ENCODE measurements around the gene CHCHD6. TPM values are rescaled to one million over a fixed set of nuclear protein-coding genes. Genes with fewer than 3 reads are reported as not detected.

The CHCHD6 gene
- total RNA-seq, 1 donor = 10.9 TPM

DNA sequence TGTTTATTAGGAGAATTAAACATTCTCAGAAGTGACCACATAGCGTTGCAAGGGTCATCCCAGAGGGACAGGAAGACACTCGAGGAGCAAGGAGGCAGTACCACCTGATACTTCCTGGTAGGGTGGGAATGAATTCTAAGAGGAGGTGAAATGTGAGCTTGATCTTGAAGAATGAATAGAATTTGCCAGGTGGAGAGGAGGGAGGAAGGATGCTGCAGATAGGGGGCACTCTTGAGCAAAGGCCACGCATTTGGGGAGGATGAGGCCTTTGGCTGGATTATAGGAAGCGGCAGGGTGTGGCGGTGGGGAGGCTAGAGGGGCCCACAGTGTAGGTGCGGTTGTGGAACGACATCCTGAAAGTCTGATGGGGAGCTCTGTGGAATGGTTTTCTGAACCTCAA is 33.5 kb downstream of the CHCHD6 start:
- H3K4me2 ChIP-seq (ENCODE audit: insufficient read depth, low read length) = no peak overlapping the region
- no peak overlapping the region for H2AFZ ChIP-seq (ENCODE audit: low read length)
- H3K27me3 ChIP-seq (ENCODE audit: insufficient read depth, low read length) = no peaks in the 10 kb centered on the region
- peaks cover 7% of the 10 kb centered on the region for H4K20me1 ChIP-seq (ENCODE audit: insufficient read depth, low read length)
- H3K36me3 ChIP-seq (ENCODE audit: insufficient read depth, low read length) = peaks cover 4% of the 10 kb centered on the region
- no peaks in the 10 kb centered on the region for H3K9me3 ChIP-seq (ENCODE audit: low read depth, low read length)
- H3K79me2 ChIP-seq (ENCODE audit: insufficient read depth, low read length) = no peaks in the 10 kb centered on the region
- TF ChIP-seq, protein P1, sequence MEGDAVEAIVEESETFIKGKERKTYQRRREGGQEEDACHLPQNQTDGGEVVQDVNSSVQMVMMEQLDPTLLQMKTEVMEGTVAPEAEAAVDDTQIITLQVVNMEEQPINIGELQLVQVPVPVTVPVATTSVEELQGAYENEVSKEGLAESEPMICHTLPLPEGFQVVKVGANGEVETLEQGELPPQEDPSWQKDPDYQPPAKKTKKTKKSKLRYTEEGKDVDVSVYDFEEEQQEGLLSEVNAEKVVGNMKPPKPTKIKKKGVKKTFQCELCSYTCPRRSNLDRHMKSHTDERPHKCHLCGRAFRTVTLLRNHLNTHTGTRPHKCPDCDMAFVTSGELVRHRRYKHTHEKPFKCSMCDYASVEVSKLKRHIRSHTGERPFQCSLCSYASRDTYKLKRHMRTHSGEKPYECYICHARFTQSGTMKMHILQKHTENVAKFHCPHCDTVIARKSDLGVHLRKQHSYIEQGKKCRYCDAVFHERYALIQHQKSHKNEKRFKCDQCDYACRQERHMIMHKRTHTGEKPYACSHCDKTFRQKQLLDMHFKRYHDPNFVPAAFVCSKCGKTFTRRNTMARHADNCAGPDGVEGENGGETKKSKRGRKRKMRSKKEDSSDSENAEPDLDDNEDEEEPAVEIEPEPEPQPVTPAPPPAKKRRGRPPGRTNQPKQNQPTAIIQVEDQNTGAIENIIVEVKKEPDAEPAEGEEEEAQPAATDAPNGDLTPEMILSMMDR (IDR thresholded peaks at IDR 0.05; ENCODE audit: extremely low read depth, low read depth, low read length) = no peak
- no peak for DNase-seq (ENCODE audit: insufficient read length, low spot score, missing footprints)
- H3K4me1 ChIP-seq (ENCODE audit: insufficient read depth, low read length) = peaks cover 4% of the 10 kb centered on the region
- no peak overlapping the region for H3K27ac ChIP-seq (ENCODE audit: low read depth, low read length)
- no peak overlapping the region for H3K4me3 ChIP-seq (ENCODE audit: insufficient read depth, low read length)

DNA sequence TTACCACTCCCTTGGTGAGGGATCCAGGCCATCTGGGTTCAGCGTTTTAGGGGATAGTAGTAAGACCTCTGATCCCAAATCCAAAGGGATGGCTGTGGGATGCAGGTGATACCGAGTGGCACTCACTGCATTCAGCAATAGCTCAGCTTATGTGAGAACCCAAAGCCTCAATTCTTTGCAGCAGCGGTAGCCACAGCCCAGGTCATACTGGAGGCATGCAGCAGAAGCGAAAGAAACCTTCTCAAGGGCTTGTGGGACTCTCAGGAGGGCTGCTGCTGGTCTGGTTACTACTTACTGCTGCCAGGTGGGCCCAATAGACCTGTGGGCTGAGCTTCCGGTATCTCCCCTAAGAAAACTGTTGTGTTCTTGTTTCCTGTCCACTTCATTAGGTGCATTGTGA is 38.0 kb downstream of the CHCHD6 start:
- Histone ChIP-seq H3K27me3 (ENCODE audit: insufficient read depth, low read length) (no peaks in the 10 kb centered on the region), H2AFZ (ENCODE audit: low read length) (no peak overlapping the region), H3K36me3 (ENCODE audit: insufficient read depth, low read length) (no peaks in the 10 kb centered on the region), H3K27ac (ENCODE audit: low read depth, low read length) (no peak overlapping the region), H3K79me2 (ENCODE audit: insufficient read depth, low read length) (no peaks in the 10 kb centered on the region), H3K4me1 (ENCODE audit: insufficient read depth, low read length) (peaks cover 8% of the 10 kb centered on the region), H3K4me2 (ENCODE audit: insufficient read depth, low read length) (no peak overlapping the region), H3K4me3 (ENCODE audit: insufficient read depth, low read length) (no peak overlapping the region), H4K20me1 (ENCODE audit: insufficient read depth, low read length) (peaks cover 14% of the 10 kb centered on the region), H3K9me3 (ENCODE audit: low read depth, low read length) (no peaks in the 10 kb centered on the region)
- no peak for DNase-seq (ENCODE audit: insufficient read length, low spot score, missing footprints)
- TF ChIP-seq, protein P1 (IDR thresholded peaks at IDR 0.05; ENCODE audit: extremely low read depth, low read depth, low read length) = no peak

DNA sequence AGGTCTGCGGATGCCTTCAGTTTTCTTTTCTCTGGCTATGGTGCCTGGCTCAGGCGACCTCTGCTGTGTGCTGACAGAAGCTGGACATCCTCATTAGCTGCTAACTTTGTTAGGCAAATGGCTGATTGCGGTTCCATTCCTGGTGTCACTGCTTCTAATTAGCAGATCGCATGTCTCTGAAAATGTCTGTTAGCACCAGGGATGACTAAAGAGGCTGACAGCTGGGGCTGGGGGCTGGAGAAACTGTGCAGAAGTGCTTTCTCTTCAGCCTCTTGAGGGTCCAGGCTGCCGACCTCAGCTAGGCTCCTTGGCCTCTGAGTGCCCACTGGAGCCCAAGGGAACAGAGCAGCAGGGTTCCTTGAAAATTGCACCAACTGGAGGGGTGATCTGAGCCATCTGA is 39.3 kb downstream of the CHCHD6 start:
- no peak for DNase-seq (ENCODE audit: insufficient read length, low spot score, missing footprints)

DNA sequence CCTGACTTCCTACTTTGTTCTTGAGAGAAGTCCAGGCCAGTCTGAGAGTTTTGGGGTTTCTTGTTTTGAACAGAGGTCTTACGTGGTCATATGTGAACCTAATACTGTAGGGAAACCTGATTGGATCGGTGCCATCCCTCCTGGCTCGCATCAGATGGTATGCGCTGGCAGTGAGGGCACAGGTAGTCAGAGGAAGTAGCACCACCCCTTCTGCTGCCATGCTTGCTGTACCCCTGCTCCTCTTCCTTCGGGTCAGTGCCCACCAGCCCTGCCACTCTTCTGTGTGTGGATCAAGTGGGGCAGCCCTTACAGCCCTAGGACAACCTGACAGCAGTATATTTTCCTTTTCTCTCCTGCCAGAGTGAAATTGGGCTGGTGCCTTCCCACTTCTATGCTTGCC is 39.7 kb downstream of the CHCHD6 start:
- DNase-seq (ENCODE audit: insufficient read length, low spot score, missing footprints) = no peak
- H3K27me3 ChIP-seq (ENCODE audit: insufficient read depth, low read length) = no peaks in the 10 kb centered on the region
- TF ChIP-seq, protein P1 (IDR thresholded peaks at IDR 0.05; ENCODE audit: extremely low read depth, low read depth, low read length) = no peak

More for the DNA sequence above, 39.3 kb downstream of the CHCHD6 start:
- TF ChIP-seq, protein P1 (IDR thresholded peaks at IDR 0.05; ENCODE audit: extremely low read depth, low read depth, low read length) = no peak
- Histone ChIP-seq H3K36me3 (ENCODE audit: insufficient read depth, low read length) (no peaks in the 10 kb centered on the region), H3K4me3 (ENCODE audit: insufficient read depth, low read length) (no peak overlapping the region), H2AFZ (ENCODE audit: low read length) (no peak overlapping the region), H3K27ac (ENCODE audit: low read depth, low read length) (no peak overlapping the region), H3K9me3 (ENCODE audit: low read depth, low read length) (no peaks in the 10 kb centered on the region), H3K79me2 (ENCODE audit: insufficient read depth, low read length) (no peaks in the 10 kb centered on the region), H3K4me1 (ENCODE audit: insufficient read depth, low read length) (peaks cover 8% of the 10 kb centered on the region), H3K4me2 (ENCODE audit: insufficient read depth, low read length) (no peak overlapping the region), H4K20me1 (ENCODE audit: insufficient read depth, low read length) (peaks cover 13% of the 10 kb centered on the region), H3K27me3 (ENCODE audit: insufficient read depth, low read length) (no peaks in the 10 kb centered on the region)

More for the DNA sequence above, 39.7 kb downstream of the CHCHD6 start:
- no peaks in the 10 kb centered on the region for H3K36me3 ChIP-seq (ENCODE audit: insufficient read depth, low read length)
- H3K4me2 ChIP-seq (ENCODE audit: insufficient read depth, low read length) = no peak overlapping the region
- H3K4me1 ChIP-seq (ENCODE audit: insufficient read depth, low read length) = peaks cover 8% of the 10 kb centered on the region
- no peak overlapping the region for H3K27ac ChIP-seq (ENCODE audit: low read depth, low read length)
- no peak overlapping the region for H2AFZ ChIP-seq (ENCODE audit: low read length)
- no peaks in the 10 kb centered on the region for H3K9me3 ChIP-seq (ENCODE audit: low read depth, low read length)
- H3K4me3 ChIP-seq (ENCODE audit: insufficient read depth, low read length) = no peak overlapping the region
- H4K20me1 ChIP-seq (ENCODE audit: insufficient read depth, low read length) = peaks cover 11% of the 10 kb centered on the region
- no peaks in the 10 kb centered on the region for H3K79me2 ChIP-seq (ENCODE audit: insufficient read depth, low read length)
